Activated T-cell treated with anti-CD3 and anti-CD28 coated beads for 4 hours (primary cell): Measurements from ENCODE around the gene PPP2R5C.

Experiments
- DNase-seq: peaks from one replicate; pipeline ENCODE4 v3.0.0-alpha.2; 2020

The PPP2R5C gene

DNA sequence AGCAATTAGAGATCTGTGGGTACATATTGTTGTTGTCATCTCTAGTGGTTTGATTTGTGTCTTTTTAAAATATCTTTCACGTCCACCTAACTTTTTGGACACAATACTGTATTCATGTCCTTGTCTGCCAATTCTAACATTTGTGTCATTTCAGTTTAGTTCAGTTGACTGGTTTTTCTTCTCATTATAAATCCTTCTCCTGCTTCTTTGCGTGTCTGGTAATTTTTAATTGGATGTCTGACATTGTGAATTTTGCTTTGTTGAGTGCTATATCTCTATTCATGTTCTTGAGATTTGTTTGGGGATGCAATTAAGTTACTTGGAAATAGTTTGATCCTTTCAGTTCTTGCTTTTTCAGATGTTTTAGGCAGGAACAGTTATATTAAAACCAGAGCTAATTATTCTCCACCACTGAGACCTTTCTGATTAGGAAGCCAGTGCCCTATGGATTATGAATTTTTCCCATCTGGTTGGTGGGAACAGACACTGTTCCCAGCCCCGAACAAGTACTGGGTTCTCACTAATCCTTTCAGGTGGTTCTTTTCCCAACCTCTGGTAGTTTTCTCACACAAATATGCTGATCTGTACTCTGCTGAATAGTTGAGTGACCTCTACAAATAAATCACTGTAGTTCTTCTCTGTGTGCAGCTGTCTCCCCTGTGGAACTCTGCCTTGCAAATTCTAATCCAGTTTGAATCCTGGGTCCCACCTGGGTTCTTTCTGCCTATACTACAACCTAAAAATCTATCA is 111.7 kb downstream of the PPP2R5C start:
- no peak for DNase-seq

DNA sequence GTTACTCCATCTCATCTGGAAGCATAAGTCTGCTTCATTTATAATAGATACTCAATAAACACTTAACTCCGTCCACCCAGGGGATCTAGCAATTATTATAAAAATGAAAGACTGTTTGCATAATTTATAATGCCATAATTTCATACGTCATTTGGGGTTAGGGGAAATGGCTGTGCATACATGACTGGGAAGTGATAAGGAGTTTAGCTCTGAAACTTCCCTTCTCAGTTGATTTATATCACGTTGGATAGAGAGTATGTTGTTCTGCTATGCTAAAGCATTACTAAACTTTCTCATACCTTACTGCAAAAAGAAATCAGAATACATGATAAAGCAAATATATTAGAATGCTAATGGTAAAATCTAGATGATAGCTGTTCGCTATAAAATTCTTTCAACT is 112.5 kb downstream of the PPP2R5C start:
- DNase-seq, result no peak

DNA sequence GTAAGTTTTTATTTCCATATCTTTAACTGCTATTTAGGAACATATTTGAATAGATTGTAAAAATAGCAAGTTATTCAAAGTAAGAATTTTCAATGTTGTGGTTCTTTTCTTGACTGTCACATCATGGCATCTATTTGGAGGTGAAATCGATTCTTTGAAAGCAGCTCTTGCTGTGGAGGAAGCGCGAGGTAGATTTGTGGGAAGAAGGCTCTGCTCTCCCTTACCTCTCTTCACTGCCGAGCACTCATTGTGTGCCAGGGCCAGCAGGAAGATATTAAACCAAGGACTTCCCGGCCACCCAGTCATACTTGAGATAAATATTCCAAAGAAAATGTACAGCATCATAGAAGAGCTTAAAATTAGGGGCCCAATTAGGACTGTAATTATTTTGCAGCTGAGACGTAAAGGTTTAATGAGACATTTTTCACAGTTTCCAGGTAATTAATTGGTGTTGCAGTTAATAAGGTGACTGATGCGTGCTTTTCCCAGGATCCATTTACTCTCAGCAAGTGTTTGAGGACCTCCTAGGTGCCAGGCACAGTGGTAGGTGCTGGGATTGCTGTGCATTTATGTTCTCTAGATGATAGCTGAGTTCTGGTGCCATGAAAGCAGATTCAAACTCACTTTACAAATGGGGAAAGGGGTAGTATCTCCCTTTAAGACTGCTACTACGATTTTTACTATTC is 113.7 kb downstream of the PPP2R5C start:
- no peak for DNase-seq

- no peak for DNase-seq
Observed at GRCh38 chr14:101875727-101876554, 114.4 kb downstream of the PPP2R5C start.

- peak; percentile 51 for DNase-seq
Observed at GRCh38 chr14:101876555-101876938, 115.0 kb downstream of the PPP2R5C start.

DNA sequence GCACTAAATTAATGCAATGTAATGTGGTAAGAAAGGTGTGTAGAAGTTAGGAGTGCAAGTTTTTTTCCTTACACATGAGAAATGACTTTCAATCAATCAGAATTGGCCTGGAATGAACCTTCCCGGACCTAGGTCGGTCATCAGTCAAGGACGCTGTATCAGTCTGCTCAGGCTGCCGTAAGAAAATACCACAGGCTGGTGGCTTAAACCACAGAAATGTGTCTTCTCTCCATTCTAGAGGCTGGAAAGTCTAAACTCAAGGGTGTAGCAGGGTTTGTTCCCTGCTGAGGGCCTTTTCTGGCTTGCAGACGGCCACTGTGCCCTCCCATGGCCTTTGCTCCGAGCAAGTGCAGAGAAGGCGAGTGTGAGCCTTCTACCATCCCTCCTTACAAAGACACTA is 116.3 kb downstream of the PPP2R5C start:
- DNase-seq, result no peak

DNA sequence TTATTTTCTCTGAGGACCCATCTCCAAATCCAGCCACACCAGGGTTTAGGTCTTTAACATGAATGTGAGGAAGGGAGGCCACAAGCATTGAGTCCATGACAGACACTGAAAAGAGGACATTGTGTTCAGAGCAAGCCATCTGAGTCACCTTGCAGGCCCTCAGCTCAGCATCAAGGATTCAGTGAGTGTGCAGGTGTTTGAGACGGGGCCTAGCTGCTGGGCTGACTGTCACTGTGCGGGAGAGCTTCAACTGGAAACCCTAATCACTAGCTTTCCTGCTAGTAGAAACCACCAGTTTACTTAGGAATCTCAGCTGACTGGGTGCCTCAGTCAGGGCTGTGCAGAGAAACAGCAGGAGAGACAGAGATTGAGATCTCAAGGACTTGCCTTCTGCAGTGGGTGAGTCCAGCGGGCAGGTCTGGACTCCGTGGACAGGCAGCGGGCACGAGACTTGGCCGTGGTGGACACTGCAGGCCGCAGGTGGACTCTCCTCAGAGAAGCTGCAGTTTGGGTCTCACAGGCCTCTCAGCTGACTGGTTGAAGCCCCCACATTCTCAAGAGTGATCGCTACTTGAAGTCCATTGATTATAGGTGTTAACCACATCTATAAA is 116.8 kb downstream of the PPP2R5C start:
- no peak for DNase-seq

GRCh38 chr14:101878822-101879528 is 117.5 kb downstream of the PPP2R5C start:
- no peak for DNase-seq

- DNase-seq, result no peak
Observed at GRCh38 chr14:101879529-101880336, 118.2 kb downstream of the PPP2R5C start.

DNA sequence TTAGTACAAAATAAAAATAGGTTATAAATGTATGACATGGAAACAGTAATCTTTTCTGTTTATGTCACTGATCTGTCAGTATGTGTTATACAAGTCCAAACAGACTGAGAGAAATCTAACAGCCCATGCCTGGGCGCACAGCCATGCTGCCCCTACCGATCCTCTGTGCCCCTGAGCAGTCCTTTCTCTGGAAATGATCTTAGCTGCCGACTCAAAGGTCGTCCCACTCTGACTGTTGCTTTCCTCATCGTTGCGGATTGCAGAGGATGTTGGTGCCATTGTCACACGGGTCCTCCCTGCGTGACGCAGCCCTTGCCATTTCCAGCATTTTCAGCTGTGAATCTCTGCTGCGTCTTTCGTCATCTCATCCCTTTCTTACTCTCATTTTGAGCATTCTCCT is 119.9 kb downstream of the PPP2R5C start:
- no peak for DNase-seq

GRCh38 chr14:101882141-101882935 is 120.8 kb downstream of the PPP2R5C start:
- DNase-seq, result no peak

GRCh38 chr14:101884089-101884933 is 122.8 kb downstream of the PPP2R5C start:
- no peak for DNase-seq

- no peak for DNase-seq
Observed at GRCh38 chr14:101884934-101885576, 123.5 kb downstream of the PPP2R5C start.

DNA sequence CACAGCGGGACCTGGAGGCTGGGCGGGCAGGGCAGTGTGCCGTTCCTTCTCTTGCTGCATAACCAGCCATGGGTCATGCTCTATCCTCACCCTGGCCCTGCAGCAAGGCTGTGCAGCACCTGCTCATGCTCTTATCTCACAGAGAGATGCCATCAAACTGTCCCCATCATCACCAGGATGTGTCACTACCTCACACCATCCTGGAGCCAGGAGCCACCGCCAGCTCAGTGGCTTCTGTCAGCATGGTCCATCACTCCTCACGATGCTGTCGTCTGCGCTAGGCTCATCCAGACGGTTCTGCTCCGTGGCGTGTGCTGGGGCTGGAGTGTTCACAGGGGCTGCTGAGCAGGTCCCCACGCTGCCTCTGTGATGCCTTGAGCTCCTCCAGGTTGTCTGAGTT is 125.7 kb downstream of the PPP2R5C start:
- no peak for DNase-seq

DNA sequence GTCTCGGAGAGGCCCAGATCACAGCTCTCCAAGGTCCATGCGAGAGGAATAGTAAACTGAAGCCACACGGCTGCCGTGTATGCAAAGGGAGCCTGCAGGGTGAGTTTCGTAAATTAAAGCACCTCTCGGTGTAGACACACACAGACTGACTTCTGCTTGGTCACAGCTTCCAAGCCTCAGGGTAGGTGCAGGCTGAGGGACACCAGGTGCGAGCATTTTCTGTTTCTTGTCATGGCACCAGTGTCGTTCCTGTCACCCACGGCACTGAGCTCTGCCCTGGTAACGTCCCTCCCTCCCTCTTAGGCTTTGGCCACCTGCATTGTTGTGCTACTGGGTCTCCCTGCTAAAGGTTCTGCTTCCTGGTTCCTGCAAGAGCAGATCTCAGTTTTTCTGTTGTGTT is 126.7 kb downstream of the PPP2R5C start:
- no peak for DNase-seq

- no peak for DNase-seq
Observed at GRCh38 chr14:101889366-101889765, 127.9 kb downstream of the PPP2R5C start.

- DNase-seq, result no peak
Observed at GRCh38 chr14:101889898-101890297, 128.4 kb downstream of the PPP2R5C start.

DNA sequence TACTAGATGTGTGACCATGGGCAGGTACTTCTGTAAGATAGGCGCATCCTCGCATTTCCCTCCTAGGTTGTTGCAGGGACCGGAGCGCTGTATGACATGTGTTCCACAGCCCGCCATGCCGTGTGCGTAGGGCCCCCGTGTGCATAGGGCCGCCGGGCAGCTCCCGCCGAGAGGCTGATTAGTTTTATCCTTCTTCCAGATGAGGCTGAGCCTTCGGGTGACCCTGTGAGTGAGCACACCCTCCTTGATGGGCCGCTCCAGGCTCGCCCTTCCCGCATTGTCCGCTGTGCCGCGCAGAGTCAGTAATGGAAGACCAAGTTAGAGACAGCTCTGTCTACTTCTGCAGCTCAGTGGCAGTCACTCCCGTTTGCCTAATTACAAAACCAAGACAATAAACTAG is 130.0 kb downstream of the PPP2R5C start:
- DNase-seq, result no peak

GRCh38 chr14:101893759-101894158 is 132.2 kb downstream of the PPP2R5C start:
- DNase-seq, result no peak
